Mammary epithelial cell (primary cell): ENCODE results near the gene CKMT1B.
"Not testable (repeated sequence)": the region's sequence is repeated elsewhere in the genome, so short reads cannot be mapped to it uniquely, and the experiment has no call there.

Experiments
- CTCF ChIP-seq, 2 donors: IDR thresholded peaks in 1 of 2; conservative IDR thresholded peaks in 1 of 2; 2 replicates each; pipeline ENCODE4 v1.5.1; 2011 to 2012; ENCODE audit warnings: inconsistent platforms in 2 of 2, low read length in 2 of 2, mild to moderate bottlenecking in 2 of 2, control low read depth in 1 of 2, low read depth in 1 of 2; ENCODE audit not compliant: insufficient read depth in 1 of 2; ENCODE audit errors: extremely low read depth in 1 of 2
- EZH2 ChIP-seq: IDR thresholded peaks from 2 replicates; pipeline ENCODE4 v1.6.1; 2012; ENCODE audit warnings: low read length, inconsistent platforms, borderline replicate concordance

GRCh38 chr15:43592841-43593240, 986 bp upstream of the CKMT1B start:
- TF ChIP-seq CTCF (conservative IDR thresholded peaks at IDR 0.05 in 1 of 2, IDR thresholded peaks at IDR 0.05 in 1 of 2; ENCODE audit: extremely low read depth in 1 of 2, insufficient read depth in 1 of 2, low read depth in 1 of 2, low read length in 2 of 2); EZH2: not testable (repeated sequence)
